Uterus (tissue), 2 donors: ENCODE results near the gene AK2.

Source experiments
- CTCF ChIP-seq, 4 experiments: fragments of 200-600 bp in 2 of 4; fragments of 450-650 bp in 2 of 4; sonication (generic) in 2 of 4; IDR thresholded peaks; one replicate each; pipeline ENCODE4 v1.5.1; 2016 to 2019; ENCODE audit warnings: antibody characterized with exemption in 4 of 4, mild to moderate bottlenecking in 2 of 4, moderate library complexity in 1 of 4
- POLR2A ChIP-seq, 2 donors: fragments of 450-650 bp; IDR thresholded peaks; one replicate each; pipeline ENCODE4 v1.6.1; 2016; ENCODE audit warnings: antibody characterized with exemption in 2 of 2, mild to moderate bottlenecking in 1 of 2, moderate library complexity in 1 of 2

- TF ChIP-seq POLR2A (IDR thresholded peaks at IDR 0.05) (no peak), CTCF (IDR thresholded peaks at IDR 0.05) (no peak)
Measured at GRCh38 chr1:32989160-32990050, 47.3 kb downstream of the AK2 start.
